GM03348 (cell line): ENCODE results near the gene SRMS.

Source experiments
- DNase-seq: peaks from one replicate; pipeline ENCODE4 v3.0.0; 2012; ENCODE audit warnings: low spot score

The SRMS gene

GRCh38 chr20:63552481-63553249 is 5.1 kb upstream of the SRMS start:
- no peak for DNase-seq

- DNase-seq: no peak
Observed at GRCh38 chr20:63551068-63551467, 3.5 kb upstream of the SRMS start.

GRCh38 chr20:63549679-63550282 is 2.2 kb upstream of the SRMS start:
- DNase-seq: no peak

- no peak for DNase-seq
Observed at GRCh38 chr20:63549019-63549418, 1.5 kb upstream of the SRMS start.

DNA sequence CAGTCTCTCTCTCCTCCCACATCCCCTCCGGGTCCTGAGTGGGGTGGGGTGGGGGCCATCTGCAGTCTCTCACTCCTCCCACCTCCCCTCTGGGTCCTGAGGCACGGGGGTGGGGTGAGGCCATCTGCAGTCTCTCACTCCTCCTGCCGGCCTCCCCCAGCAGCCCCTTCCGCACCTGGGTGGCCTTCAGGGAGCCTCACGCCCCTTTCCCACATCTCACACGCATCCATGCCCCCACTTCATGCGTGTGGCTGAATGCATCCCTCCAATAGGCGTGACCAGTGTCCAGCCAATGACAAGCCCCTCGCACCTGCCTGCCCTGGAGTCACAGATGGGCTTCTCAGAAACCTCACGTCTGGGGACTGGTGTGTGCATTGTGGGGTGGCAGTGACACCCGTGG is 993 bp upstream of the SRMS start:
- DNase-seq: no peak

- no peak for DNase-seq
Observed at GRCh38 chr20:63546956-63547724, 409 bp downstream of the SRMS start.

GRCh38 chr20:63546256-63546955 is 1.1 kb downstream of the SRMS start:
- DNase-seq: no peak

DNA sequence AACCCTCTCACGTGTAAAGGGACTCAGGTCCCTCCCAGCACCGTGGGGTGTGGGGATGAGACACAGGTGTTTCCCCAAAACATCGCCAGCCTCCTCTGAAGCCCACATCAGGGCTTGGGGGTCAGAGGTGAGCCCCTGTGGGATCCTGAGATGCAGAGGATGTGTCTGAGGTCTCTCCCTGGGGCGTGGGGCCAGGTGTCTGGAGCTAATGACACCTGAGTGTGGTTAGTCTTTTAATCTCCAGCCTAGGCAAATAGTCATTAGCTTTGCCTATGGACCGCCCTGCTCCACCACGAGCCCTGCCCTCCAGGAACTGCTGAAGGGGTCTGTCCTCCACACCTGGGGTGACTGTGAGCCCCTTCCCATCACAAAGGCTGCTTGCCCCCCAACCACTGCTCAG is 1.7 kb downstream of the SRMS start:
- DNase-seq: no peak

- DNase-seq: no peak
Observed at GRCh38 chr20:63544958-63545516, 2.5 kb downstream of the SRMS start.

- no peak for DNase-seq
Observed at GRCh38 chr20:63544241-63544957, 3.1 kb downstream of the SRMS start.

- DNase-seq: no peak
Observed at GRCh38 chr20:63543733-63544132, 3.8 kb downstream of the SRMS start.

GRCh38 chr20:63543131-63543530 is 4.4 kb downstream of the SRMS start:
- DNase-seq: no peak

- DNase-seq: no peak
Observed at GRCh38 chr20:63542696-63543095, 4.9 kb downstream of the SRMS start.

DNA sequence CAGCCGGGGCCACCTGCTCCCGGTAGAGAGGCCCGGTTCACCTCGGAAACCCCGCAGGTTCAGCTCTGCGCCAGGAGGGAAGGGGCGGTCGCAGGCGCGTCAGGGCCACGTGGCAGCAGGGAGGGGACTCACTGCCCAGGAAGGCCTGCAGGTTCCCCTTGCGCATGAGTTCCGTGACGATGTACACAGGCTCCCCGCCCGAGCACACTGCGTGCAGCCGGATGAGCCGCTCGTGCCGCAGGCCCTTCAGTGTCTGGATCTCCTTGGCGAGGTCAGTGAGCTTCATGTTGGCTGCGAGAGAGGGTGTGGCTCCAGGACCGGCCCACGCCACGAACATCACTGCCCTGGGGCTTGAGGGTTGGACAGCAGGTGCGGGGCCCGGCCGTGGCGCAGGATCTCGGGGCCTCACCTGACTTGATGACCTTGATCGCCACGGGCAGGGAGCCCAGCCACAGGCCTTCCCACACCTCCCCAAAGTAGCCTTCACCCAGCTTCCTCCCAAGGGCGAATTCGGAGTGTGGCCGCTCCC is 5.5 kb downstream of the SRMS start:
- DNase-seq: no peak

- no peak for DNase-seq
Observed at GRCh38 chr20:63541371-63541770, 6.2 kb downstream of the SRMS start.

DNA sequence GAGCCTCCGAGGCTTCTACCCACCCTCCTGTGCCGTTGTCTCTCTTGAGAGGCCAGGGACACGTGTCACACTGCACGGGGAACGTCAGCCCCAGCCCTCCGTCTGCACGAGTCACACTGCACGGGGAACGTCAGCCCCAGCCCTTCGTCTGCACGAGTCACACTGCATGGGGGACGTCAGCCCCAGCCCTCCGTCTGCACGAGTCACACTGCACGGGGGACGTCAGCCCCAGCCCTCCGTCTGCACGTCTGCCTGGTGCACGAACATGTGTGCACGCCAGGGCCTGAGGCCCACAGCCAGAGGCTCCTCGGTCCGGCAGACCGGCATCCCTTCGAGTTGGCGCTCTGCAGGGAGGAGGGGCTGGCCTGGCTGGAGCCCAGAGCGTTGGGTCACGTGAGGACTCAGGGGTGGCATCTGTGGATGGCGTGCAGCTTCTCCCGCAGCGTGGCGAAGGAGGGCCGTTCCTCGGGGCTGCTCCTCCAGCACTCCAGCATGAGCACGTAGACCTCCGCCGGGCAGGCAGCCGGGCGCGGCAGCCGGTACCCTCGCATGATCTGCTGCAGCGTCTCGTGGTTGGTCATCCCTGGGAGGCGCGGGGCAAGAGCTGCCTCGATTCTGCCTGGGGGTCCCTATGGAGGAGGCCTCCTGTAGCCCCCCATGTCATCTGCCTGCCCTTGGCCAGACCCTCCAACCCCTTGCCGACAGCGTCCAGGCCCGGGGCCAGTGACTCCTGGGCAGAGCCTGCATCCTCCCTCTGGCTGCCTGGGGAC is 6.9 kb downstream of the SRMS start:
- DNase-seq: peak; percentile 54

GRCh38 chr20:63539441-63540370 is 7.8 kb downstream of the SRMS start:
- no peak for DNase-seq

- no peak for DNase-seq
Observed at GRCh38 chr20:63539092-63539430, 8.5 kb downstream of the SRMS start.
